ENCODE measurements around the gene NSDHL.

The NSDHL gene

DNA sequence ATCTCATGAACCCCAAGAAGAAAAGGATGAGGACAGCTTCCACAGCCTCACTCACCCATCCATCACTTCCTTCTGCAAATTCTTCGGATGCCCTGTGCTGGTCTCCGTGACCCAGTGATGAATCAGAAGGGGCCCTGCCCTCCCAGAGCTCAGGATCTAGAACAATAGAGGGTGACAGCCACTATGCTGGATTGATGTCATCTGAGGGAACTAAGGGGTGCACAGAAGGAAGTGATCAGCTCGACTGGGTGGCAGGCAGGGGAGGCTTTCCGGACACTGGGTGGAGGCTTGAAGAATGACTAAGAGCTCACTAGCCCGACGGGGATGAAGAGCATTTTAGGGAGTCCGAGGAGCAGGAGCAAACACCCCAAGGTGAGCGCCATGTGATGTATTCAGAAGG is 65.6 kb downstream of the NSDHL start:
- H3K27ac Mint-ChIP-seq, result no peak overlapping the region
- peaks cover 28% of the 10 kb centered on the region for H3K27me3 Mint-ChIP-seq
- no peaks in the 10 kb centered on the region for H3K4me1 Mint-ChIP-seq
- H3K36me3 Mint-ChIP-seq, result no peaks in the 10 kb centered on the region
- ATAC-seq, result no peak
- no peaks in the 10 kb centered on the region for H3K9me3 Mint-ChIP-seq
- H3K4me3 Mint-ChIP-seq, result no peak overlapping the region

DNA sequence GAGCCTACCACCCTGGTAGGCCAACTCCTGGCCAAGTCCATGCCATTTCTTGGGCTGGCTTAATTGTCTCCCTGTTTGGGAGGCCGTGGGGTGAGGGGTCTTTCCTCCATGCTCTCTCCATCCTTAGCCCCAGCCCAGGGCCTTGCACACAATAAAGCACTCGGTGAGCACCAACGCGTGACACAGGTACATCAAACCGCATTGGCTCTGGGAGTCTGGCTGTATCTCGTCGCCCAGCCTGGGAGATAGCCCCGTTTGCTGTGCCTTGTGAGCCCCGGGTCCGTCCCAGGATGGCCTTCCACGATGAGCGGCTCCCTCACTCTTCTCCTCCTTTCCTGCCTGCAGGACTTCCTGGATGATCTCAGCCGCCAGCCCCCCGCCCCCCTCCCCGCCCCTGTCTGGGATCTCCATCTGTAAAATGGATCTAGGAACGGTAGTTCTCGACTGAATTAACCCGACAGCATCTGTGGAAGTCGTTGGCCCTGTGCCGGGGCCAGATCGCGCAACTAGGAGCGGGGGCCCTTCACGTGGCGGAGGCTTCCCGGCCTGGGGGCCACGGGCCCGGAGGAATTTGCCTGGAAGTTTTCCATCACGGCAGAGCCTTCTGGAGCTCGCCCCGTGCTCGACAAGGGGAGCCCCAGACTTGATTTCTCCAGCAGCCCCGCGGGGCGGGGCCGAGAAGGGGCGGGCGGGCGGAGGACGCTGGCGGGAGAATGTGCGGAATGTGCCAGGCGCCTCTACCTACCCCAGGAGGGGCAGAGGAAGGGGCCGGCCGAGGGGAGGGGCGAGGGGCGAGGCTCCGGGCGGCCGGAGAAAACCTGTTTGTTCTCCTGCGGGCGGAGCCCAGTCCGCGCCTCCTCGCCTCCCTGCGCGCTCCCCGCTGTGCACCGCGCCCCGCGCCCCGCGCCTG is 66.6 kb downstream of the NSDHL start, which contains the start of gene ZNF185:
Gene ZNF185, plus strand, starts transcription at position 846 of the 910 bp plus-strand sequence. CDS start 16,423 bp downstream, outside the sequence.
- Mint-ChIP-seq H3K4me1 (no peaks in the 10 kb centered on the region), H3K27ac (no peak within 1 kb of the TSS), H3K27me3 (peaks cover 28% of the 10 kb centered on the region), H3K9me3 (no peaks in the 10 kb centered on the region), H3K36me3 (no peaks in the 10 kb centered on the region), H3K4me3 (peak within 1 kb of the TSS; percentile 15)
- ATAC-seq, result no peak

DNA sequence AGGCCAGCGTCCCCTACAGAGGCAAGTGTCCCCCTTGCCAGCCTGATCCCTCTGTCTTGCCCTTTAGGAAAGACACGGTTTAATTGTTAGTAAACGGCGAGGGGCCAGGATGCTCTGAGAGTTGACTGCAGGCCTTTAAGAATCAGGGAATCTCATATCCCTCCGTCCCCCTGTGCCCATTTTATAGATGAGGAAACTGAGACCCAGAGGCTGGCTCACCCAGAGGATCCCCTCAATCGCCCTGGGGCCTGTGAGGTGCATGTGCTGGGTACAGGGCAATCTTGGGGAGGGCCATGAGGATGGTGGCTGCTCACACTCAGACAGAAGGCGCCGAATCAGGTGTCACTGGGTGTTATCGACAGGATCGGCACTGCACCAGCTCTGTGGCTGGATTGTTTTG is 67.6 kb downstream of the NSDHL start:
- Mint-ChIP-seq H3K27ac (no peak overlapping the region), H3K27me3 (peaks cover 35% of the 10 kb centered on the region), H3K9me3 (no peaks in the 10 kb centered on the region), H3K36me3 (no peaks in the 10 kb centered on the region), H3K4me1 (no peaks in the 10 kb centered on the region), H3K4me3 (no peak overlapping the region)
- ATAC-seq, result no peak

DNA sequence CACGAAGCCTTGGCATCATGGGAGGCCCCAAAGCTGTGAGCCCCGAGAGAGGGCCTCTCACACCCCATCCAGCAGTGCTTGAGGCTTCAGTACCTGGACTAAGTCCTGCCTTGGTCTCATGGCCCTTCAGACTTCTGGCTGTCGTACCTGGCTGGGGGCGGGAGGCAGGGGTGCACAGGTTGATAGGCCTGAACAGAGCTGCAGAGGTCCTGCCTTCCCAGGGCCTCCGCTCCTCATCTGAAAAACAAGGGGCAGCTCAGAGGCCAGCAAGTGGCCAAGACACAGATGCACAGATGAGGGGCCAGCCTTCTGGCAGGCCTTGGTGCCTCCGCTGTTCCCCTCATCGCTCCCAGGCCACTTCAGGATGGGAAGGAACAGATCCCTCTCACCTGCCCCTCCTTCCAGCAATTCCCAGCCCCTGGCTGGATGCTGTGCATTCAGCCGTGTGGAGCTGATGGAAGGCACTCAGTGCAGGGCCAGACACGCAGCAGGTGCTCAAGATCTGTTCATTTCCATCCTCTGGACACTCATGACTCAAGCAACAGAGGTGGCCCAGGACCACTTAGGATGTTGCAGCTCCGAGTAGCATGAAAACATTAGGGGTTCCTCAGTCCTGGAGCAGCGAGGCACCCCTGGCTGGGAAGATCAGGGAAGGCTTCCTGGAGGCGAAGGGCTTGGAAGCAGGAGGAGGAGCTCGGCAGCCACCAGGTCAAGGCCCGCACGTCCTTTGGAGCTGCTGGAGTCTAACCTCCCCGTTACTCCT is 68.4 kb downstream of the NSDHL start:
- H3K9me3 Mint-ChIP-seq, result no peaks in the 10 kb centered on the region
- H3K27me3 Mint-ChIP-seq, result peaks cover 35% of the 10 kb centered on the region
- no peak overlapping the region for H3K27ac Mint-ChIP-seq
- ATAC-seq, result no peak
- H3K4me3 Mint-ChIP-seq, result no peak overlapping the region
- H3K4me1 Mint-ChIP-seq, result no peaks in the 10 kb centered on the region
- H3K36me3 Mint-ChIP-seq, result no peaks in the 10 kb centered on the region

DNA sequence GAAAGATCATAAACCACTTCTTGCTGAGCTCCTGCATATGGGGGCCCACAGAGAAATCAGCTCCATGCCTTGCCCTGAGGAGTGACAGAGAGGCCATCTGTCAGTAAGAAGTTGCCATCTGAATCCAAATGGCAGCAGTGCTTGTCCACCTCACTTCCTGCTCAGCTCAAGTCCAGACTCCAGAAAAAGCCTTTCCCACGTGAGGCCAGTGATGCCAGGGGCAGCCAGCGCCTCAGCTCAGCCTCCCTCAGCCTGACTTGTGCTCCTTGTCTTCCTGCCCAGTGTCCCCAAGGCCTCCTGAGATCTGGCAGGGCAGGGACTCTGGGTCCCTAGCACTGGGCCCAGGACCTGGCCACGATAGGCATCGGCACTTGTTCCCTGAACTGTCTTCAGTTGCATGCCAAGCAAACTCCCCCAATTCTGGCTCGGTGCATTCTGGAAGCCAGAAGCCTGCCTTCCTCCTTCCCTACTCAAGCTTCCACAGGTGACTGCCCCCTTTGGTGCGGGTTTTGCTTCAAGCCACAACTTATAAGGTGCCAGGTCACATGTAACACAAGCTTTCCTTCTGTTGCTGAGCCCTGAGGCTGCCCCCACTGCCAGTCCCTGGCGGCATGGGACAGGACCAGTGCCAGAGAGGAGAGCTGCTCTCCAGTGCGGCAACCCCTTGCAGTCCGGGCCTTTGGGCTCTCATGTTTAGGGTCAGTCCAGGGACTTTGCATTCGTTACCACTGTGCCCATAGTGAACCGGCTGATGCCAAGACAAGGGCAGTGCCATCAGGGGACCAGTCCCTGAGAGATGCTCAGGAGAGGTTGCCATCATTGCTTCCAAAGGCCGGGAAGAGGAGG is 69.2 kb downstream of the NSDHL start:
- no peak overlapping the region for H3K27ac Mint-ChIP-seq
- no peaks in the 10 kb centered on the region for H3K9me3 Mint-ChIP-seq
- H3K27me3 Mint-ChIP-seq, result peaks cover 31% of the 10 kb centered on the region
- H3K36me3 Mint-ChIP-seq, result no peaks in the 10 kb centered on the region
- no peak for ATAC-seq
- no peak overlapping the region for H3K4me3 Mint-ChIP-seq
- no peaks in the 10 kb centered on the region for H3K4me1 Mint-ChIP-seq

DNA sequence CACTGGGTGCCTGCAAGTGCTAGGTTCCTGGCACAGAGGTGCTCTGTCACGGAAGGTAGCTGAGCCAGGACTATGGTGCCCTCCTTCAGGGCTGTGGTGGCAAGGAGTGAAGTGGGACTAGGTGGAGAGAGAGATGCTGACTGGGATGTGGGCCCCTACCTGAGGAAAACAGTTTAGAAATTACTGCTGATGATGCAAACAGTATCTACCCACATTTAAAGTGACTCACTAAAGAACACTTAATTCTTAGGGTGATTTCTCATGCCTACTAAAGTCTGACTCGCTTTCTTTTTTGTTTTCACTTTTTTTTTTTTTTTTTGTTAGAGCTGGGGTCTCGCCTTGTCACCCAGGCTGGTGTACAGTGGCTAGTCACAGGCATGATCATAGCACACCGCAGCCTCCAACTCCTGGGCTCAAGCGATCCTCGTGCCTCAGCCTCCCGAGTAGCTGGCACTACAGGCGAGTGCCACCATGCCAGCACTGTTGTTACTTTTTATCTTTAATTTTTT is 70.1 kb downstream of the NSDHL start:
- no peak for ATAC-seq
- H3K4me3 Mint-ChIP-seq, result no peak overlapping the region
- peaks cover 23% of the 10 kb centered on the region for H3K27me3 Mint-ChIP-seq
- no peaks in the 10 kb centered on the region for H3K9me3 Mint-ChIP-seq
- H3K27ac Mint-ChIP-seq, result no peak overlapping the region
- H3K36me3 Mint-ChIP-seq, result no peaks in the 10 kb centered on the region
- H3K4me1 Mint-ChIP-seq, result no peaks in the 10 kb centered on the region

DNA sequence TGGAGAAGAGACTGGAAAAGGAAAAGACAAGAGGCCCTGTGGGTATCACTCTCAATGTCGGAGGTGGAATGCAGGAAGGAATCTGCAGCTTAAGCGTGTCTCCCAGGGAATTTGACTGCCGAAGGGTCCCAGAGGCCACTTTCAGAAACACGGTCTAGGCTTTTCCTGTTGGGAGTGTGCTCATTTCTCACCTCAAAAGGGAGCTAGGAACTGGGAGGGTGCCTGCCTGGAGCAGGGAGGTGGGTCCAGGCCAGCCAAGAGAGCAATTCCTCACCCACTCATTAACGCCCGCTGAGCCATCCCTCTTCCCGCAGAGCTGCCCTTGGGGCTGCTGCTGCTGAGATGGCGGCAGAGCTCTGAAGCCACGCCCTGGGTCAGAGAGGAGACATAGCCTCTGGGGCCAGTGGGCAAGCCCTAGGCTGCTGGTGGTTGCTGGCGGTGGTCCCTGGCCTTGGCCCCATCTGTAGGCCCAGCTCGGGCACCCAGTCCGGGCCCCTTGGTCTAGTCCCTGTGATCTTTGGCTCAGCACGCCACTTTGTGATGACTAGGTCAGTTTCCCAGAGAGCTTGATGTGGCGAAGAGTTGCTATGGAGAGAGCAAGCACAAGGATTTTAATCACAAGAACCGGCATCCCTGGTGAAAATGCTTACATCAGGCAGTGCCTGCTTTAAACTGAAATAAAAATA is 71.1 kb downstream of the NSDHL start:
- no peaks in the 10 kb centered on the region for H3K9me3 Mint-ChIP-seq
- peaks cover 3% of the 10 kb centered on the region for H3K4me1 Mint-ChIP-seq
- peaks cover 19% of the 10 kb centered on the region for H3K27me3 Mint-ChIP-seq
- no peaks in the 10 kb centered on the region for H3K36me3 Mint-ChIP-seq
- no peak overlapping the region for H3K27ac Mint-ChIP-seq
- ATAC-seq, result no peak
- H3K4me3 Mint-ChIP-seq, result no peak overlapping the region

DNA sequence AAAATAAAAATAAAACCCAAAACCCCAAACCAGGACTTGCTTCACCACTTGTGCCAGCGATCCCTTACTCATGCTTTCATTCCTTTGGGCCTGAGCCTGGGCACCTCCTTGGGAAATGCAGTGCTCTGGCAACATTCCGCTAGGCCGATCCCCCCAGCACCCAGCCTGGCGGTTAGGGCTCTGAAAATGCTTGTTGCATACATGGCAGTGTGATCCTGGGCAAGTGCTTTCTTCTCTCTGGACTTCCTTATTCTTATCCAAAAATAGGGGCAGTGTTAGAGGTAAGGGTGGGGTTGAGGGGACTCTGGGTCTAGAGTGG is 71.6 kb downstream of the NSDHL start:
- Mint-ChIP-seq H3K36me3 (no peaks in the 10 kb centered on the region), H3K27me3 (peaks cover 21% of the 10 kb centered on the region), H3K4me1 (peaks cover 7% of the 10 kb centered on the region), H3K27ac (no peak overlapping the region), H3K9me3 (no peaks in the 10 kb centered on the region), H3K4me3 (no peak overlapping the region)
- no peak for ATAC-seq

DNA sequence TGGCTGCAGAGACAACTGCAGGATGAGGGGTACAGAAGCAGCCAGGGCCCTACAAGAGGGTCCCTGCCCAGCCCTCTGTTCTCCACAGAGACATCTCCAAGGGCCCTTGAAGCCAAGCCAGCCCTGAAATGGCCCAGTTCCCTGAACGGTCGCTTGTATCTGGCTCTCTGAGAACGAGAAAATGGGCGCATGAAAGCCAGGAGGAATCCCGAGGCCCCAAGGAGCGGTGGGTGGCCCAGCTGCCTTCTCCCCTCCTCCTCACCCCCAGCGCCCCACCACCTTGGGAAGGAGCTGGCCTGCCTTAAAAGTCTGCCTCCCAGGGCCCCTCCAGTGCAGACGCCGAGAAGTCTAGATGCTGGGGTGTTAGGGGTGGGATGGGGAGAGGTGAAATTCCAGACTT is 72.7 kb downstream of the NSDHL start:
- Mint-ChIP-seq H3K27me3 (peaks cover 29% of the 10 kb centered on the region), H3K4me3 (no peak overlapping the region), H3K9me3 (no peaks in the 10 kb centered on the region), H3K27ac (no peak overlapping the region), H3K36me3 (no peaks in the 10 kb centered on the region), H3K4me1 (peaks cover 7% of the 10 kb centered on the region)
- ATAC-seq, result no peak

DNA sequence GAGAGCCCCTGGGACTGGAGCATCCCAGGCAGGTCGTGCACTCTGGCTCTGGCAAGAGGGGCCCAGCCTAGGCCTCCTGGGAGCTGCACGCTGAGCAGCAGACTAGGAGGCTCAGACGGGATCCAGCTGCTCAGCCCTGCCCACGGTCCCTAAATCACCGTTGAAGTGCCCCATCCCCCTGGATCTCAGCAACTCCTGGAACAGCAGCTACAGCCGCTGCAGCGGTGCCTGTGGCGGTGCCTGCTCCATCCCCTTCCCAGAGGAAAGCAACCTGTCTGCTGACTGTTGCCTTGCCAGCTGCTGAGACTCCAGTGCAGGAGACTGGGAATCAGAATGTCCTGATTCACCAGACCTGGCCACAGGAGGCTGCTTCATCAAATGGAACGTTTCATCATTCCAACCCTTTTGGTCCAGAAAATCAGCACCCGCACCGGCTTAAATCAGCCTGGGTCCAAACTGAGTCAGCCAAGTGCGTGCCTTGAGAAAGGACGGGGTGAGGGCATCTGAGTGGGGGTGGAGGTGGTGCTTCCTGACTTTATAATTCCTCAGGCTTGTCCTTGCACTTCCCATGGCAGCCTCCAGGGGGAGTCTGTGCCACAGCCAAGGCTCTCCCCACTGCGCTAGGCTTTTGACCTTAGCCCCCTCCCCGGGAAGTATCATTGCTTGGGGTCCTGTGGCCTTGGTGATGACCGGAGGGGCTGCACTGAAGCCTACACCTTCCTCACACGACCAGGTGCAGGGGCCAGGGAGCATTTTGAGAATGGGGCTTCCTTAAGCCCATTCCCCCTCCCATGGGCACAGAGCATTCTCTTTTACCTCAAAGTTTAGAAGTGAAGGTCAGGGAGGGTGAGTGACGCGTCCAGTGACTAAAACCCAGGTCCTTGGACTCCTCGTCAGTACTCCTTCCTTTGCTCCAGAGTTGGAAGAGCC is 73.6 kb downstream of the NSDHL start:
- ATAC-seq, result no peak

DNA sequence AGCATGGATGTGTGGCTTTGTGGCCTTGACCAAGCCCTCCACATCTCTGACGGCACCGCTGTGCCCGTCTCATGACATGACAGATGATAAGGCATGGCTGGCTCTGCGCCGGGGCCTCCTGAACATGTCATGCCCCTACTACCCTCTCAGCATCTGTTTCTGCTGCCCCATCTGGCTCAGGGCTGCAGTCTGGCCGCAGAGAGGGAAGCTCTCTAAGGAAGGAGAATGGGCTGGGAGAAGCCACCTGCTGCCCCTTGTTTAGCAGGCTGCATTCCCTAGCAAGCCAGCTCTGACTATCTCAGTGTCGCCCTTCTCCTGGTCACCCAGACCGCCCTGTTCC is 74.2 kb downstream of the NSDHL start:
- no peak for ATAC-seq
- peaks cover 7% of the 10 kb centered on the region for H3K4me1 Mint-ChIP-seq
- H3K27me3 Mint-ChIP-seq, result peaks cover 29% of the 10 kb centered on the region

More for the DNA sequence above, 73.6 kb downstream of the NSDHL start:
- Mint-ChIP-seq H3K9me3 (no peaks in the 10 kb centered on the region), H3K27ac (no peak overlapping the region), H3K4me1 (peaks cover 7% of the 10 kb centered on the region), H3K4me3 (no peak overlapping the region), H3K27me3 (peaks cover 29% of the 10 kb centered on the region), H3K36me3 (no peaks in the 10 kb centered on the region)

DNA sequence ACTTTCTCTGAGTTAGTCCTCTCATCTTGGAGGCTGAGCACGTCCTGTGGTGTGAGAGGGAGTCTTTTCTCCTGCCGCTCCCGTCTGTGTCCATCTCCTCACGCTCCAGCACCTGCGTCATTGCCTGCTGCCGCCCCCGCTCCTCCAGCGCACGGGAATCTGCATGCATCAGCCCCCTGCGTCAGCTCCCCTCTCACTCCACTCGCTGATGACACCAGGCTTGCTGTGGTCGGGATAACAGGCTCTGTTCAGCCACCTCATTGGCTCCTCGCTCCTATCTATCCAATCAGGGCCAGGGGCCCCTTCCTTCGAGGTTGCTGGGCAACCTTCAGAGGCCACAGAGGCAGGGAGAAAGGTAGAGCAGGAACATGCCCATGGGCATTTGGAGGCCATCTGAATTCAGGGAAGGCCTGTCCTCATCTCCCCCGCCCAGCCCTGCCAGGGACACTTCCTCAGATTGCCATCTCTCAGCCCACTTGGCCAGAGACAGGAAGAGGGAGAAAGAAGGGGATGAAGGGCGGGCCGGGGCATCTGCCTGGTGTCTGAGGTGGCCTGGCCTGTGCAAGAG is 76.3 kb downstream of the NSDHL start:
- peak overlapping the region; percentile 48 for H3K27ac Mint-ChIP-seq
- H3K4me3 Mint-ChIP-seq, result no peak overlapping the region
- peaks cover 13% of the 10 kb centered on the region for H3K4me1 Mint-ChIP-seq
- peak; percentile 38 for ATAC-seq
- peaks cover 29% of the 10 kb centered on the region for H3K27me3 Mint-ChIP-seq
- no peaks in the 10 kb centered on the region for H3K36me3 Mint-ChIP-seq
- H3K9me3 Mint-ChIP-seq, result no peaks in the 10 kb centered on the region

More for the DNA sequence above, 74.2 kb downstream of the NSDHL start:
- Mint-ChIP-seq H3K4me3 (no peak overlapping the region), H3K36me3 (no peaks in the 10 kb centered on the region), H3K27ac (no peak overlapping the region), H3K9me3 (no peaks in the 10 kb centered on the region)

DNA sequence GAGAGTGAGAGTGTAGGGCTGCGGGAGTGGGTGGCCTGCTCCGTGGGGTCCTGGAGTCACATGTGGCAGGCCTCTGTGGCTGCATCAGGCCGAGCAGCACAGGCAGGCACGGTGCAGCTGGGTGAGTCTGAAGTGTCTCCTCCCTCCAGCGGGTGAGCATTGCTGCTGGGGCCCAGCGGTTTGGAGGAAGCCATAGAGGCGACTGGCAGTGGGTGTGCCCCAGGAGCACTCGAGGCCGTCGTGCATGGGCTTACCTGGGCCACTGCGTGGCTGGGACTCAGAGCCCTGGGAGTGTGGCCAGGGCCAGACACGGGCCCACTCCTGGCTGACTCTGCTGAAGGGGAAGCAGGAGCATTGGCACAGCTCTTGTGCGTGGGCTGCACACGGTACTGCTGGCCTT is 77.6 kb downstream of the NSDHL start:
- H3K27me3 Mint-ChIP-seq, result peaks cover 19% of the 10 kb centered on the region
- ATAC-seq, result no peak

More for the DNA sequence above, 77.6 kb downstream of the NSDHL start:
- H3K27ac Mint-ChIP-seq, result no peak overlapping the region
- no peak overlapping the region for H3K4me3 Mint-ChIP-seq
- H3K36me3 Mint-ChIP-seq, result no peaks in the 10 kb centered on the region
- H3K9me3 Mint-ChIP-seq, result no peaks in the 10 kb centered on the region
- peaks cover 13% of the 10 kb centered on the region for H3K4me1 Mint-ChIP-seq

All from stimulated activated memory B cell treated with anti-CD40 and anti-IgM and Interleukin-4, amounts not matched to agents 10 μg/mL and 1 μg/mL and 100 μg/mL, for 72 hours (primary cell).